K562 (cell line): Measurements from ENCODE around the gene SLC38A2. TPM values are rescaled to one million over a fixed set of nuclear protein-coding genes. Genes with fewer than 3 reads are reported as not detected.

Experiments used
- ARID4B ChIP-seq: sonication (generic); formaldehyde crosslinking; IDR thresholded peaks from 2 replicates; pipeline ENCODE4 v1.8.0; 2022; ENCODE audit warnings: mild to moderate bottlenecking, missing genetic modification reagents
- ARNT ChIP-seq, 2 experiments: fragments of 450-650 bp; IDR thresholded peaks; 2 replicates each; pipeline ENCODE4 v1.6.1; 2016; ENCODE audit warnings: mild to moderate bottlenecking in 1 of 2
- HOXB6 ChIP-seq: fragments of 250-450 bp; sonication (Bioruptor Pico); IDR thresholded peaks from 2 replicates; pipeline ENCODE4 v1.5.1; 2022; ENCODE audit warnings: mild to moderate bottlenecking, borderline replicate concordance
- MCM7 ChIP-seq, 2 experiments: fragments of 450-650 bp; IDR thresholded peaks; 2 replicates each; pipeline ENCODE4 v1.6.1; 2016 to 2018
- MTF1 ChIP-seq: fragments of 250-450 bp; sonication (Bioruptor Pico); IDR thresholded peaks from 2 replicates; pipeline ENCODE4 v1.9.0; 2021; ENCODE audit warnings: moderate library complexity, mild to moderate bottlenecking, inconsistent platforms, borderline replicate concordance
- NBN ChIP-seq: fragments of 450-650 bp; IDR thresholded peaks from 2 replicates; pipeline ENCODE4 v1.6.1; 2016; ENCODE audit warnings: low read depth, mild to moderate bottlenecking
- PRPF4 ChIP-seq: fragments of 200-400 bp; formaldehyde crosslinking; IDR thresholded peaks from one replicate; pipeline ENCODE4 v1.6.1; 2017; ENCODE audit warnings: low read length, low read depth, mild to moderate bottlenecking; ENCODE audit not compliant: insufficient read depth, poor library complexity, severe bottlenecking
- RAD21 ChIP-seq, 2 experiments: fragments of 250-450 bp in 1 of 2; fragments of 450-650 bp in 1 of 2; sonication (Bioruptor Pico) in 1 of 2; formaldehyde crosslinking in 1 of 2; IDR thresholded peaks in 1 of 2; conservative IDR thresholded peaks in 1 of 2; 2 replicates each; pipeline versions ENCODE4 v1.4.0 to v1.8.0; 2020 to 2022; ENCODE audit warnings: mild to moderate bottlenecking in 2 of 2, moderate library complexity in 1 of 2
- RAD51 ChIP-seq: fragments of 450-650 bp; IDR thresholded peaks from 2 replicates; pipeline ENCODE4 v1.7.1; 2016; ENCODE audit warnings: low read depth, mild to moderate bottlenecking, borderline replicate concordance
- SFPQ ChIP-seq: fragments of 200-400 bp; formaldehyde crosslinking; IDR thresholded peaks from 2 replicates; pipeline ENCODE4 v1.6.1; 2017; ENCODE audit warnings: mild to moderate bottlenecking, low read depth, low read length, moderate library complexity
- TAF9B ChIP-seq: fragments of 450-650 bp; IDR thresholded peaks from 2 replicates; pipeline ENCODE4 v1.6.1; 2018; ENCODE audit warnings: mild to moderate bottlenecking; ENCODE audit not compliant: partially characterized antibody
- ZBTB8A ChIP-seq: fragments of 450-650 bp; IDR thresholded peaks from 2 replicates; pipeline ENCODE4 v1.6.1; 2018; ENCODE audit warnings: mild to moderate bottlenecking, moderate library complexity; ENCODE audit not compliant: partially characterized antibody
- ZNF146 ChIP-seq: IDR thresholded peaks from one replicate; pipeline ENCODE4 v1.6.1; 2018; ENCODE audit warnings: missing compliant biosample characterization; ENCODE audit not compliant: unreplicated experiment
- ZNF280B ChIP-seq: fragments of 250-450 bp; sonication (Bioruptor Pico); IDR thresholded peaks from 2 replicates; pipeline ENCODE4 v1.5.1; 2021; ENCODE audit warnings: mild to moderate bottlenecking
- ZNF511 ChIP-seq: sonication (generic); formaldehyde crosslinking; IDR thresholded peaks from 2 replicates; pipeline ENCODE4 v1.8.0; 2022; ENCODE audit warnings: mild to moderate bottlenecking, missing genetic modification reagents
- ZNF696 ChIP-seq: fragments of 250-450 bp; sonication (Bioruptor Pico); conservative IDR thresholded peaks from 2 replicates; pipeline ENCODE4 v1.4.0; 2020; ENCODE audit warnings: mild to moderate bottlenecking, moderate library complexity
- polyA plus RNA-seq, 8 experiments: library from polyadenylated mRNA; depleted of rRNA in 4 of 8; stranded (reverse) in 5 of 8; unstranded in 3 of 8; fragments of >200 nt; fragmentation: Nextera tagmentation in 2 of 8; fragmentation: Illumina TruSeq in 1 of 8; extraction: Ambion mirVana in 2 of 8; extraction: Trizol in 1 of 8; gene quantifications; 2 replicates each; pipeline versions ENCODE4 v1.2.1 to v1.2.3, GENCODE V29; 2011 to 2014; ENCODE audit warnings: inconsistent platforms in 1 of 8, missing spikeins in 1 of 8
- total RNA-seq, 7 experiments: library from RNA; depleted of rRNA in 6 of 7; stranded (reverse); fragments of >200 nt in 6 of 7; fragmentation: Illumina TruSeq in 2 of 7; extraction: Trizol in 2 of 7; gene quantifications; 2 replicates each; pipeline versions ENCODE4 v1.2.1 to v1.2.3, GENCODE V29; 2011 to 2021; ENCODE audit warnings: low replicate concordance in 1 of 7

Gene SLC38A2
- total and polyA plus RNA-seq, 9 of the 15 experiments (the other 6 are each of a cell fraction or from before 2014, with no cell fraction given): 98.7 to 292 (median 143) TPM

GRCh38 chr12:46371718-46372543 is 642 bp downstream of the SLC38A2 start (continued):
- TF ChIP-seq ARID4B (CRISPR knock-in tag) (peak; percentile 41), RAD51 (no peak), SFPQ (no peak), NBN (no peak), ZNF696 (no peak), TAF9B (peak; percentile 57), ZNF280B (CRISPR knock-in tag) (no peak), ZBTB8A (no peak), ARNT (IDR thresholded peaks at IDR 0.05) (no peak), MCM7 (IDR thresholded peaks at IDR 0.05) (no peak), HOXB6 (CRISPR knock-in tag) (no peak; the same call in 1 of the 2 replicates), ZNF511 (no peak), MTF1 (no peak), ZNF146 (CRISPR knock-in tag) (no peak), PRPF4 (peak; percentile 92), RAD21 (CRISPR knock-in tag; conservative IDR thresholded peaks at IDR 0.05 in 1 of 2, IDR thresholded peaks at IDR 0.05 in 1 of 2) (no peak)
